ENCODE results near the gene ZC3H10. TPM values are rescaled to one million over a fixed set of nuclear protein-coding genes. Genes with fewer than 3 reads are reported as not detected.

ZC3H10 gene
- total and polyA plus RNA-seq, 2 of the 13 experiments (the other 11 are each of a cell fraction or from before 2014, with no cell fraction given) = 0.70 to 2.3 TPM

DNA sequence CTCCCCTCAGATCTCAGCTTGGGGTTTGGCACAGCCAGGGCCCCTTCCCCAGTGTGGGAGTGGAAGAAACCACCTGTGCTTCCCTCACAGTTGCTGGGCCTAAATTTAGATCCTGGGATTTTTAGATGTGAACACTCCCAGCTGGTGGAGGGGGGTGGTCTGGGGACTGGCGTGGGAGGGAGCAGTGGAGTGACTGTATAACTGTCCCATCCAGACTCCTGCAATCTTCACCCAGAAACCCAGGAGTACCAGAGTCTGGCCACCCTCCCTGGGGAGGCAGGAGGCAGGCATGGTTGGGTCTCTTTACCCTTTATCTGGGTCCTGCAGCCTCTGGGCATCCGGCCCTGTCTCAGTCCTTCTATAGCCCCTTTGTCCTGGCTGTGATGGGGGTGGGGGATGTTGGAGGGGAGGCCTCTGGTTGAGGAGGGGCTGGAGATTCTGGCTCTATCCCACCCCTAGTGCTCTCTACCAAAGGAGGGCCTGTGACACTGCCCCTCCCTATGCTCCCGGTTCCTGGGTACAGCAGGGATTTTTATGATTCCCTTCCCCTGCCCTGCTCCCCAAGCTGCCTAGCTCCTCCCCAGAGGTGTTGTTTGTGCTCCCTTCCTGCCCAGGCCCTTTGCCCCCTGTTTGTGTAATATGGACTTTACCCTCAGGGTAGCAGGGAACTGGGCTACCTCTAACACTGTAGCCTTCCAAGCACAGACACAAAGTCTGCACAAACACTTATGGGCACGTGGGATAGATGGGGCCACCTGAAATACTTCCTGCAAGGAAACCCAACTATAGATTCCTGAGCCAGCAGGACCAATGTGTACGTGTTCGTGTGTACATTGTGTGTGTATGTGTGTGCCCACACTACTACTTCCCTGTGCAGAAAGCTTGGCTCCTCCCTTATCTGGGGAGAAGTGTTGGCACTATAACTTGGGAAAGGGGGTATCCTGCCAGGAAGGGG, 36.4 kb upstream of the ZC3H10 start (continued):
- TF ChIP-seq, protein P1, sequence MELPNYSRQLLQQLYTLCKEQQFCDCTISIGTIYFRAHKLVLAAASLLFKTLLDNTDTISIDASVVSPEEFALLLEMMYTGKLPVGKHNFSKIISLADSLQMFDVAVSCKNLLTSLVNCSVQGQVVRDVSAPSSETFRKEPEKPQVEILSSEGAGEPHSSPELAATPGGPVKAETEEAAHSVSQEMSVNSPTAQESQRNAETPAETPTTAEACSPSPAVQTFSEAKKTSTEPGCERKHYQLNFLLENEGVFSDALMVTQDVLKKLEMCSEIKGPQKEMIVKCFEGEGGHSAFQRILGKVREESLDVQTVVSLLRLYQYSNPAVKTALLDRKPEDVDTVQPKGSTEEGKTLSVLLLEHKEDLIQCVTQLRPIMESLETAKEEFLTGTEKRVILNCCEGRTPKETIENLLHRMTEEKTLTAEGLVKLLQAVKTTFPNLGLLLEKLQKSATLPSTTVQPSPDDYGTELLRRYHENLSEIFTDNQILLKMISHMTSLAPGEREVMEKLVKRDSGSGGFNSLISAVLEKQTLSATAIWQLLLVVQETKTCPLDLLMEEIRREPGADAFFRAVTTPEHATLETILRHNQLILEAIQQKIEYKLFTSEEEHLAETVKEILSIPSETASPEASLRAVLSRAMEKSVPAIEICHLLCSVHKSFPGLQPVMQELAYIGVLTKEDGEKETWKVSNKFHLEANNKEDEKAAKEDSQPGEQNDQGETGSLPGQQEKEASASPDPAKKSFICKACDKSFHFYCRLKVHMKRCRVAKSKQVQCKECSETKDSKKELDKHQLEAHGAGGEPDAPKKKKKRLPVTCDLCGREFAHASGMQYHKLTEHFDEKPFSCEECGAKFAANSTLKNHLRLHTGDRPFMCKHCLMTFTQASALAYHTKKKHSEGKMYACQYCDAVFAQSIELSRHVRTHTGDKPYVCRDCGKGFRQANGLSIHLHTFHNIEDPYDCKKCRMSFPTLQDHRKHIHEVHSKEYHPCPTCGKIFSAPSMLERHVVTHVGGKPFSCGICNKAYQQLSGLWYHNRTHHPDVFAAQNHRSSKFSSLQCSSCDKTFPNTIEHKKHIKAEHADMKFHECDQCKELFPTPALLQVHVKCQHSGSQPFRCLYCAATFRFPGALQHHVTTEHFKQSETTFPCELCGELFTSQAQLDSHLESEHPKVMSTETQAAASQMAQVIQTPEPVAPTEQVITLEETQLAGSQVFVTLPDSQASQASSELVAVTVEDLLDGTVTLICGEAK (IDR thresholded peaks at IDR 0.05) = no peak
- TF ChIP-seq, protein P1 (CRISPR knock-in tag; IDR thresholded peaks at IDR 0.05) = peak; percentile 88; the same call in 1 of the 2 replicates
- TF ChIP-seq ZNF30 (CRISPR knock-in tag; IDR thresholded peaks at IDR 0.05) (no peak), ZFAT (CRISPR knock-in tag; conservative IDR thresholded peaks at IDR 0.05) (no peak), HOXA5 (CRISPR knock-in tag; IDR thresholded peaks at IDR 0.05) (peak; percentile 68; the same call in 1 of the 2 replicates), ZNF850 (CRISPR knock-in tag; conservative IDR thresholded peaks at IDR 0.05) (no peak), SUZ12 (IDR thresholded peaks at IDR 0.05; ENCODE audit: low read depth, low read length) (no peak), PLRG1 (conservative IDR thresholded peaks at IDR 0.05) (no peak), MYNN (CRISPR knock-in tag; IDR thresholded peaks at IDR 0.05; ENCODE audit: low read depth) (0 out of 2 replicates have a peak, but pooled peaks have one; percentile 30), HINFP (CRISPR knock-in tag; IDR thresholded peaks at IDR 0.05; ENCODE audit: low read depth) (peak; percentile 93), CBX1 (IDR thresholded peaks at IDR 0.05; ENCODE audit: low read depth) (no peak), ZEB1 (IDR thresholded peaks at IDR 0.05; ENCODE audit: insufficient replicate concordance, low read depth) (peak; percentile 86), SOX5 (CRISPR knock-in tag; IDR thresholded peaks at IDR 0.05; ENCODE audit: borderline replicate concordance) (peak; percentile 96), ZNF777 (CRISPR knock-in tag; IDR thresholded peaks at IDR 0.05) (no peak), ZBTB38 (CRISPR knock-in tag; IDR thresholded peaks at IDR 0.05) (peak; percentile 61; the same call in 1 of the 2 replicates), DMAP1 (CRISPR knock-in tag; IDR thresholded peaks at IDR 0.05) (peak; percentile 90), ADNP (CRISPR knock-in tag; IDR thresholded peaks at IDR 0.05) (no peak)
- TF ChIP-seq, protein P2, sequence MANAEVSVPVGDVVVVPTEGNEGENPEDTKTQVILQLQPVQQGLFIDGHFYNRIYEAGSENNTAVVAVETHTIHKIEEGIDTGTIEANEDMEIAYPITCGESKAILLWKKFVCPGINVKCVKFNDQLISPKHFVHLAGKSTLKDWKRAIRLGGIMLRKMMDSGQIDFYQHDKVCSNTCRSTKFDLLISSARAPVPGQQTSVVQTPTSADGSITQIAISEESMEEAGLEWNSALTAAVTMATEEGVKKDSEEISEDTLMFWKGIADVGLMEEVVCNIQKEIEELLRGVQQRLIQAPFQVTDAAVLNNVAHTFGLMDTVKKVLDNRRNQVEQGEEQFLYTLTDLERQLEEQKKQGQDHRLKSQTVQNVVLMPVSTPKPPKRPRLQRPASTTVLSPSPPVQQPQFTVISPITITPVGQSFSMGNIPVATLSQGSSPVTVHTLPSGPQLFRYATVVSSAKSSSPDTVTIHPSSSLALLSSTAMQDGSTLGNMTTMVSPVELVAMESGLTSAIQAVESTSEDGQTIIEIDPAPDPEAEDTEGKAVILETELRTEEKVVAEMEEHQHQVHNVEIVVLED (CRISPR knock-in tag; IDR thresholded peaks at IDR 0.05; ENCODE audit: borderline replicate concordance) = peak; percentile 68; the same call in 1 of the 2 replicates

All from HepG2 (cell line).